Measurements from ENCODE around the gene RPS3. TPM values are rescaled to one million over a fixed set of nuclear protein-coding genes. Genes with fewer than 3 reads are reported as not detected.

The RPS3 gene
- total and polyA plus RNA-seq, 9 of the 15 experiments (the other 6 are each of a cell fraction or from before 2014, with no cell fraction given) = 2,700 to 5,771 (median 3,679) TPM

GRCh38 chr11:75350743-75351540 is 48.4 kb upstream of the RPS3 start (continued):
- TF ChIP-seq NKRF (IDR thresholded peaks at IDR 0.05; ENCODE audit: borderline replicate concordance) = peak; percentile 73
- no peak for TF ChIP-seq GTF2F1 (IDR thresholded peaks at IDR 0.05; ENCODE audit: low read depth, low read length)
- no peak for TF ChIP-seq ZNF668 (CRISPR knock-in tag; IDR thresholded peaks at IDR 0.05)
- TF ChIP-seq AFF4 (CRISPR knock-in tag; IDR thresholded peaks at IDR 0.05) = no peak
- no peak for TF ChIP-seq ZC3H4 (CRISPR knock-in tag; IDR thresholded peaks at IDR 0.05; ENCODE audit: borderline replicate concordance)
- TF ChIP-seq HNRNPL (IDR thresholded peaks at IDR 0.05; ENCODE audit: low read depth, low read length) = peak; percentile 59; the same call in 1 of the 2 replicates
- TF ChIP-seq ZBTB2 (IDR thresholded peaks at IDR 0.05) = peak; percentile 73; the same call in 1 of the 2 replicates
- no peak for TF ChIP-seq SP2 (IDR thresholded peaks at IDR 0.05; ENCODE audit: extremely low read depth, low read depth, low read length, poor library complexity, severe bottlenecking)
- TF ChIP-seq ZSCAN29 (IDR thresholded peaks at IDR 0.05) = 0 out of 2 replicates have a peak, but pooled peaks have one; percentile 18
- TF ChIP-seq ARID4B (CRISPR knock-in tag; IDR thresholded peaks at IDR 0.05) = peak; percentile 59
- TF ChIP-seq ZNF347 (CRISPR knock-in tag; IDR thresholded peaks at IDR 0.05; ENCODE audit: low read depth) = no peak
- 0 out of 2 replicates have a peak, but pooled peaks have one; percentile 32 for TF ChIP-seq USF1 (CRISPR knock-in tag; IDR thresholded peaks at IDR 0.05)
- no peak for TF ChIP-seq SLC30A9 (CRISPR knock-in tag; IDR thresholded peaks at IDR 0.05)
- TF ChIP-seq ZNF431 (CRISPR knock-in tag; IDR thresholded peaks at IDR 0.05) = peak; percentile 66; the same call in 1 of the 2 replicates

All from K562 (cell line).